H9 (cell line): Measurements from ENCODE around the gene SCARB2. TPM values are rescaled to one million over a fixed set of nuclear protein-coding genes. Genes with fewer than 3 reads are reported as not detected.

Experiments used
- DNase-seq: peaks from one replicate; pipeline ENCODE4 v3.0.0-alpha.2; 2017
- H2AFZ ChIP-seq: one replicate; pipeline ENCODE4 v1.6.1; 2013; ENCODE audit warnings: mild to moderate bottlenecking, low read length, control low read depth, moderate library complexity
- H2AK5ac ChIP-seq: 2 replicates; pipeline ENCODE4 v1.6.1; 2013; ENCODE audit warnings: low read length, control low read depth, mixed read lengths; ENCODE audit not compliant: insufficient read length
- H2BK120ac ChIP-seq: one replicate; pipeline ENCODE4 v1.6.1; 2013; ENCODE audit warnings: low read depth, mild to moderate bottlenecking, low read length, control low read depth, inconsistent platforms; ENCODE audit not compliant: poor library complexity, severe bottlenecking
- H2BK12ac ChIP-seq: 2 replicates; pipeline ENCODE4 v1.6.1; 2013; ENCODE audit warnings: low read length, control low read depth, mixed read lengths, low read depth; ENCODE audit not compliant: insufficient read length
- H2BK15ac ChIP-seq: 2 replicates; pipeline ENCODE4 v1.6.1; 2013; ENCODE audit warnings: low read depth, low read length, control low read depth
- H2BK20ac ChIP-seq: one replicate; pipeline ENCODE4 v1.6.1; 2013; ENCODE audit warnings: low read depth, mild to moderate bottlenecking, low read length, control low read depth, inconsistent platforms; ENCODE audit not compliant: poor library complexity, severe bottlenecking
- H2BK5ac ChIP-seq: 2 replicates; pipeline ENCODE4 v1.6.1; 2013; ENCODE audit warnings: low read length, control low read depth, mixed read lengths; ENCODE audit not compliant: insufficient read length
- H3K14ac ChIP-seq: 2 replicates; pipeline ENCODE4 v1.6.1; 2013; ENCODE audit warnings: low read length, control low read depth; ENCODE audit not compliant: insufficient read depth
- H3K18ac ChIP-seq: 2 replicates; pipeline ENCODE4 v1.6.1; 2013; ENCODE audit warnings: low read depth, mild to moderate bottlenecking, mixed read lengths, low read length, control low read depth; ENCODE audit not compliant: insufficient read length
- H3K23ac ChIP-seq: 2 replicates; pipeline ENCODE4 v1.6.1; 2013; ENCODE audit warnings: low read length, control low read depth, mixed read lengths, low read depth; ENCODE audit not compliant: insufficient read length
- H3K23me2 ChIP-seq: 2 replicates; pipeline ENCODE4 v1.6.1; 2013; ENCODE audit warnings: low read depth, mild to moderate bottlenecking, mixed read lengths, low read length, control low read depth; ENCODE audit not compliant: insufficient read length, poor library complexity, severe bottlenecking
- H3K27ac ChIP-seq: 2 replicates; pipeline ENCODE4 v1.5.1; 2013; ENCODE audit warnings: low read length, control low read depth, mixed read lengths, low read depth; ENCODE audit not compliant: insufficient read length
- H3K27me3 ChIP-seq: 2 replicates; pipeline ENCODE4 v1.6.1; 2013; ENCODE audit warnings: low read length, control low read depth, inconsistent platforms; ENCODE audit not compliant: insufficient read depth
- H3K4ac ChIP-seq: 2 replicates; pipeline ENCODE4 v1.6.1; 2013; ENCODE audit warnings: low read depth, mild to moderate bottlenecking, control low read depth, inconsistent platforms, low read length, moderate library complexity
- H3K4me1 ChIP-seq: 2 replicates; pipeline ENCODE4 v1.6.1; 2013; ENCODE audit warnings: low read length, control low read depth, inconsistent platforms; ENCODE audit not compliant: insufficient read depth
- H3K4me2 ChIP-seq: 2 replicates; pipeline ENCODE4 v1.6.1; 2013; ENCODE audit warnings: low read length, control low read depth, mixed read lengths; ENCODE audit not compliant: insufficient read length, insufficient read depth
- H3K56ac ChIP-seq: 2 replicates; pipeline ENCODE4 v1.6.1; 2013; ENCODE audit warnings: low read depth, mild to moderate bottlenecking, mixed read lengths, low read length, control low read depth; ENCODE audit not compliant: insufficient read length
- H3K79me1 ChIP-seq: 2 replicates; pipeline ENCODE4 v1.6.1; 2013; ENCODE audit warnings: low read depth, mild to moderate bottlenecking, moderate library complexity, low read length, control low read depth, inconsistent platforms; ENCODE audit not compliant: insufficient read depth, poor library complexity, severe bottlenecking
- H3K79me2 ChIP-seq: 2 replicates; pipeline ENCODE4 v1.6.1; 2013; ENCODE audit warnings: low read length, control low read depth, inconsistent platforms; ENCODE audit not compliant: insufficient read depth
- H3K9ac ChIP-seq: 2 replicates; pipeline ENCODE4 v1.6.1; 2013; ENCODE audit warnings: low read length, control low read depth, mixed read lengths; ENCODE audit not compliant: insufficient read length; ENCODE audit errors: extremely low read depth
- H3K9me3 ChIP-seq: one replicate; pipeline ENCODE4 v1.6.1; 2013; ENCODE audit warnings: low read depth, low read length, inconsistent platforms; ENCODE audit not compliant: control insufficient read depth
- H3T11ph ChIP-seq: one replicate; pipeline ENCODE4 v1.6.1; 2013; ENCODE audit warnings: mild to moderate bottlenecking, low read length, control low read depth, inconsistent platforms
- H4K20me1 ChIP-seq: one replicate; pipeline ENCODE4 v1.6.1; 2013; ENCODE audit not compliant: control insufficient read depth, insufficient read length, insufficient read depth
- H4K5ac ChIP-seq: 2 replicates; pipeline ENCODE4 v1.6.1; 2013; ENCODE audit warnings: low read depth, mild to moderate bottlenecking, mixed read lengths, low read length, control low read depth; ENCODE audit not compliant: insufficient read length
- H4K8ac ChIP-seq: replicated peaks from 2 replicates; pipeline ENCODE4 v1.6.1; 2013; ENCODE audit warnings: low read length, control low read depth, mixed read lengths, low read depth; ENCODE audit not compliant: insufficient read length
- H4K91ac ChIP-seq: 2 replicates; pipeline ENCODE4 v1.6.1; 2013; ENCODE audit warnings: low read depth, mild to moderate bottlenecking, moderate library complexity, mixed read lengths, low read length, control low read depth; ENCODE audit not compliant: insufficient read length
- H3K27ac Mint-ChIP-seq, 3 experiments: 2 replicates in 2 of 3; 3 replicates in 1 of 3; pipeline ENCODE4 v1.8.0; 2020 to 2021; ENCODE audit warnings: mixed read lengths in 3 of 3, mild to moderate bottlenecking in 1 of 3, moderate library complexity in 1 of 3
- H3K27me3 Mint-ChIP-seq: 2 replicates; pipeline ENCODE4 v1.8.0; 2021; ENCODE audit warnings: low read depth, mild to moderate bottlenecking, moderate library complexity, mixed read lengths
- H3K36me3 Mint-ChIP-seq, 3 experiments: 2 replicates in 2 of 3; 3 replicates in 1 of 3; pipeline ENCODE4 v1.8.0; 2020 to 2021; ENCODE audit warnings: low read depth in 3 of 3, mixed read lengths in 3 of 3; ENCODE audit not compliant: insufficient read depth in 1 of 3
- H3K4me1 Mint-ChIP-seq, 2 experiments: 2 replicates each; pipeline ENCODE4 v1.8.0; 2020; ENCODE audit warnings: mixed read lengths in 2 of 2
- H3K4me3 Mint-ChIP-seq, 2 experiments: 2 replicates in 1 of 2; 3 replicates in 1 of 2; pipeline ENCODE4 v1.8.0; 2020 to 2021; ENCODE audit warnings: mild to moderate bottlenecking in 2 of 2, mixed read lengths in 2 of 2, moderate library complexity in 1 of 2
- H3K9me3 Mint-ChIP-seq, 2 experiments: 2 replicates in 1 of 2; 3 replicates in 1 of 2; pipeline ENCODE4 v1.8.0; 2020; ENCODE audit warnings: mild to moderate bottlenecking in 2 of 2, mixed read lengths in 2 of 2, moderate library complexity in 1 of 2
- CTCF ChIP-seq: fragments of 200-600 bp; sonication (generic); conservative IDR thresholded peaks from 3 replicates; pipeline ENCODE4 v1.8.0; 2021; ENCODE audit warnings: antibody characterized with exemption, mild to moderate bottlenecking
- WGBS: extraction: QIAGEN DNeasy Blood & Tissue Kit; methylation state at CpG from one replicate; pipeline ENCODE4 v1.1.7; 2013; ENCODE audit warnings: missing lambda C conversion rate, low lambda C conversion rate, mixed read lengths; ENCODE audit not compliant: insufficient read length; ENCODE audit errors: extremely low coverage; 5-methylcytosine and 5-hydroxymethylcytosine counted together
- total RNA-seq: library from RNA; stranded (reverse); gene quantifications from 2 replicates; pipeline ENCODE4 v1.2.1, GENCODE V29; 2021

SCARB2 gene
- total RNA-seq, 1 experiment from 2014 or later, result 36.4 TPM

- Histone ChIP-seq H3K9me3 (no peaks in the 10 kb centered on the region), H3K23ac (no peak overlapping the region), H2AFZ (no peak overlapping the region), H4K5ac (no peak overlapping the region), H3K4ac (no peak overlapping the region), H3K56ac (no peak overlapping the region), H3K79me2 (no peaks in the 10 kb centered on the region), H2BK5ac (no peak overlapping the region), H3K14ac (no peak overlapping the region), H3K4me2 (peak overlapping the region; percentile 61), H2BK15ac (no peak overlapping the region), H3T11ph (no peak overlapping the region), H2BK12ac (no peak overlapping the region), H3K9ac (no peak overlapping the region), H3K23me2 (peaks cover 7% of the 10 kb centered on the region), H3K18ac (no peak overlapping the region), H2BK20ac (no peak overlapping the region), H3K27me3 (no peaks in the 10 kb centered on the region), H2AK5ac (no peak overlapping the region), H4K91ac (no peak overlapping the region), H3K4me1 (peaks cover 6% of the 10 kb centered on the region; the same call in 1 of the 2 replicates), H4K20me1 (no peaks in the 10 kb centered on the region), H3K79me1 (no peaks in the 10 kb centered on the region), H3K27ac (no peak overlapping the region), H2BK120ac (no peak overlapping the region), H4K8ac (no peak overlapping the region)
- H3K4me3 Mint-ChIP-seq, result no peak overlapping the region
- WGBS, result no CpG with 5 or more reads among the region's 4 CpGs
- H3K27ac Mint-ChIP-seq, result peak overlapping the region in 1 of 3 experiments; percentile 59; a peak in 1 of 7 replicates
- peaks cover 1% of the 10 kb centered on the region for H3K27me3 Mint-ChIP-seq
- peaks cover 30 to 41% of the 10 kb centered on the region in 2 experiments for H3K4me1 Mint-ChIP-seq
- H3K36me3 Mint-ChIP-seq, result peaks cover 12 to 18% (median 18%) of the 10 kb centered on the region in 3 experiments; a peak in 6 of 7 replicates
- TF ChIP-seq CTCF, result no peak
- DNase-seq, result no peak
- peaks cover 15 to 16% of the 10 kb centered on the region in 2 experiments for H3K9me3 Mint-ChIP-seq
Measured at GRCh38 chr4:76233083-76233482, 19.5 kb upstream of the SCARB2 start.
